OCI-LY7 (cell line): ENCODE data around the gene XYLT1. TPM values are rescaled to one million over a fixed set of nuclear protein-coding genes. Genes with fewer than 3 reads are reported as not detected.

Experiments
- BruUV-seq: library from RNA; stranded (reverse); fragments of 400-500 nt; replicated peaks from 2 replicates; lab custom pipeline; 2021; lab: Mats Ljungman, UMichigan
- CTCF ChIA-PET: fragments of 300-600 bp; sonication (Branson Sonifier 250); formaldehyde crosslinking; loops from one replicate; lab custom pipeline; 2022; ENCODE audit warnings: antibody characterized with exemption; ENCODE audit not compliant: unreplicated experiment; lab: Charles Lee
- POLR2A ChIA-PET: fragments of 300-600 bp; sonication (Branson Sonifier 250); formaldehyde crosslinking; loops from one replicate; lab custom pipeline; 2022; ENCODE audit warnings: antibody characterized with exemption; lab: Charles Lee
- DNase-seq: peaks from one replicate; pipeline ENCODE4 v3.0.0-alpha.2; 2015; ENCODE audit warnings: low spot score
- H2AFZ ChIP-seq: fragments of 200-600 bp; sonication (generic), shearing (Covaris generic); 2 replicates; pipeline ENCODE4 v1.6.1; 2014; ENCODE audit warnings: mild to moderate bottlenecking, antibody characterized with exemption, low read length, moderate library complexity
- H3K27ac ChIP-seq: fragments of 200-600 bp; sonication (generic); 2 replicates; pipeline ENCODE4 v1.5.1; 2014; ENCODE audit warnings: mixed run types, low read depth, mild to moderate bottlenecking, moderate library complexity, low read length, inconsistent platforms; ENCODE audit not compliant: poor library complexity, severe bottlenecking
- H3K36me3 ChIP-seq: fragments of 200-600 bp; sonication (generic); 2 replicates; pipeline ENCODE4 v1.6.1; 2014; ENCODE audit warnings: mild to moderate bottlenecking, antibody characterized with exemption, low read length, moderate library complexity, mixed read lengths; ENCODE audit not compliant: insufficient read depth
- H3K4me1 ChIP-seq: fragments of 200-600 bp; sonication (generic); 2 replicates; pipeline ENCODE4 v1.5.1; 2014; ENCODE audit warnings: mild to moderate bottlenecking, low read length; ENCODE audit not compliant: insufficient read depth, poor library complexity, severe bottlenecking
- H3K4me2 ChIP-seq: fragments of 200-600 bp; sonication (generic); 2 replicates; pipeline ENCODE4 v1.6.1; 2014; ENCODE audit warnings: mild to moderate bottlenecking, low read length
- H3K4me3 ChIP-seq: fragments of 200-600 bp; sonication (generic); 2 replicates; pipeline ENCODE4 v1.5.1; 2014; ENCODE audit warnings: mild to moderate bottlenecking, low read depth, low read length; ENCODE audit not compliant: poor library complexity, severe bottlenecking
- H3K79me2 ChIP-seq: fragments of 200-600 bp; sonication (generic); 2 replicates; pipeline ENCODE4 v1.6.1; 2016; ENCODE audit warnings: low read depth, mild to moderate bottlenecking, low read length, moderate library complexity, mixed read lengths; ENCODE audit not compliant: insufficient read depth
- H3K9me2 ChIP-seq: fragments of 200-600 bp; sonication (generic); 2 replicates; pipeline ENCODE4 v1.6.1; 2016; ENCODE audit warnings: mild to moderate bottlenecking, low read length, mixed read lengths; ENCODE audit not compliant: insufficient read depth
- H3K9me3 ChIP-seq: fragments of 200-600 bp; sonication (generic); 2 replicates; pipeline ENCODE4 v1.6.1; 2014; ENCODE audit warnings: mild to moderate bottlenecking, mixed run types, low read length, mixed read lengths
- H4K20me1 ChIP-seq: fragments of 200-600 bp; sonication (generic); 2 replicates; pipeline ENCODE4 v1.6.1; 2014; ENCODE audit warnings: mild to moderate bottlenecking, antibody characterized with exemption, low read length, moderate library complexity, mixed read lengths; ENCODE audit not compliant: insufficient read depth
- CTCF ChIP-seq: fragments of 200-600 bp; sonication (generic); conservative IDR thresholded peaks from 2 replicates; pipeline ENCODE4 v1.5.1; 2014; ENCODE audit warnings: mild to moderate bottlenecking, antibody characterized with exemption, low read length, moderate library complexity, mixed read lengths
- EZH2phosphoT487 ChIP-seq: fragments of 200-600 bp; sonication (generic); IDR thresholded peaks from 2 replicates; pipeline ENCODE4 v1.6.1; 2018; ENCODE audit warnings: low read depth, borderline replicate concordance, mild to moderate bottlenecking, mixed run types, antibody characterized with exemption, low read length, moderate library complexity, mixed read lengths
- intact Hi-C: fragments of 100-400 bp; cut with micrococcal nuclease; formaldehyde crosslinking; loops from one replicate; pipeline ENCODE4 v1.10.0; 2022; ENCODE audit not compliant: unreplicated experiment
- total RNA-seq, 2 experiments: library from RNA; depleted of rRNA in 1 of 2; stranded (reverse); fragments of >200 nt in 1 of 2; shearing (Covaris generic) in 1 of 2; gene quantifications; 2 replicates each; pipeline ENCODE4 v1.2.3, GENCODE V29; 2014 to 2022

Gene XYLT1
- total RNA-seq, 2 experiments from 2014 or later: 36.3 to 50.0 TPM

GRCh38 chr16:17367036-17367435, 103.7 kb downstream of the XYLT1 start:
- no TSS peak for BruUV-seq
- TF ChIP-seq CTCF (no peak), EZH2phosphoT487 (no peak)
- Histone ChIP-seq H4K20me1 (no peaks in the 10 kb centered on the region), H3K4me1 (peaks cover 82% of the 10 kb centered on the region), H3K4me2 (peak overlapping the region; percentile 76), H3K9me3 (no peaks in the 10 kb centered on the region), H3K79me2 (peaks cover 43% of the 10 kb centered on the region; the same call in 1 of the 2 replicates), H3K4me3 (no peak overlapping the region), H3K9me2 (no peaks in the 10 kb centered on the region), H2AFZ (peak overlapping the region; percentile 21; the same call in 1 of the 2 replicates), H3K27ac (peak overlapping the region; percentile 94), H3K36me3 (peaks cover 11% of the 10 kb centered on the region; the same call in 1 of the 2 replicates)
- ChIA-PET POLR2A (interaction anchor here (0.6 to 1.8 kb wide), 10 partner anchors 14 to 90 kb away, joined by 3 to 7 read pairs (median 4); no protein-coding TSS in a partner anchor), CTCF (interaction anchor here (1.2 to 1.4 kb wide), 2 partner anchors 20 to 68 kb away, joined by 3 to 5 read pairs; no protein-coding TSS in a partner anchor)
- peak; percentile 81 for DNase-seq
- intact Hi-C loops: loop anchor here (5.0 kb wide), 2 partner anchors 80 to 85 kb away; no protein-coding TSS in a partner anchor

GRCh38 chr16:17366299-17366961, 104.3 kb downstream of the XYLT1 start:
- peak overlapping the region; percentile 76 for H3K4me2 ChIP-seq
- H3K27ac ChIP-seq: peak overlapping the region; percentile 94
- H3K36me3 ChIP-seq: peaks cover 11% of the 10 kb centered on the region; the same call in 1 of the 2 replicates
- no peaks in the 10 kb centered on the region for H3K9me2 ChIP-seq
- H3K79me2 ChIP-seq: peaks cover 39% of the 10 kb centered on the region; the same call in 1 of the 2 replicates
- POLR2A ChIA-PET: interaction anchor here (0.6 to 1.8 kb wide), 10 partner anchors 13 to 1565 kb away, joined by 3 to 8 read pairs (median 5); no protein-coding TSS in a partner anchor
- TF ChIP-seq CTCF (no peak), EZH2phosphoT487 (no peak)
- DNase-seq: no peak
- CTCF ChIA-PET: interaction anchor here (1.4 kb wide), 1 partner anchor 20 kb away, joined by 5 read pairs; no protein-coding TSS in a partner anchor
- peaks cover 77% of the 10 kb centered on the region for H3K4me1 ChIP-seq
- BruUV-seq: no TSS peak
- no peaks in the 10 kb centered on the region for H3K9me3 ChIP-seq
- peak overlapping the region; percentile 21; the same call in 1 of the 2 replicates for H2AFZ ChIP-seq
- intact Hi-C loops: loop anchor here (5.0 kb wide), 2 partner anchors 81 to 84 kb away; no protein-coding TSS in a partner anchor
- no peak overlapping the region for H3K4me3 ChIP-seq
- H4K20me1 ChIP-seq: no peaks in the 10 kb centered on the region
